22Rv1 (cell line): ENCODE data around the gene SUPT3H.

Source experiments
- ZFX ChIP-seq: fragments of 450-650 bp; IDR thresholded peaks from 2 replicates; pipeline ENCODE4 v1.6.1; 2017; ENCODE audit warnings: antibody characterized with exemption, borderline replicate concordance
- TF ChIP-seq, protein P1 (sequence below): fragments of 450-650 bp; IDR thresholded peaks from 2 replicates; pipeline ENCODE4 v1.5.1; 2017; ENCODE audit warnings: mild to moderate bottlenecking

DNA sequence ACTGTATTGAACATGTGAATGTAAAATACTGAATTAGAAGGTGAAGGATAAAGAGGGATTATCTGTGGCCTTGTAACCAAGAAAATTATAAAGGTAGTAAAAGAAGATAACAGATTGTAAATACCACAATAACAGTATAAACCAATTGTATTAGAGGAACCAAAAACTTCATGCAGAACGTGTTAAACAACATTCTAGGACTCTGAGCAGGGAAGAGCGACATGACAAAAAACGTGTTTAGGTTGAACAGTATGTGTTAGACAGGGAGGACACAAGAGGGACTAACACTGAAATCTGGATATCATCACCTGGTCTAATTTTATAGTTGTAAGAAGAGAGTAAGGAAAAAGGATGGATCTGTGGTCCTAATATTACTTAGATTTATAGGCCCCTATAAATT is 308.6 kb downstream of the SUPT3H start:
- TF ChIP-seq, protein P1, sequence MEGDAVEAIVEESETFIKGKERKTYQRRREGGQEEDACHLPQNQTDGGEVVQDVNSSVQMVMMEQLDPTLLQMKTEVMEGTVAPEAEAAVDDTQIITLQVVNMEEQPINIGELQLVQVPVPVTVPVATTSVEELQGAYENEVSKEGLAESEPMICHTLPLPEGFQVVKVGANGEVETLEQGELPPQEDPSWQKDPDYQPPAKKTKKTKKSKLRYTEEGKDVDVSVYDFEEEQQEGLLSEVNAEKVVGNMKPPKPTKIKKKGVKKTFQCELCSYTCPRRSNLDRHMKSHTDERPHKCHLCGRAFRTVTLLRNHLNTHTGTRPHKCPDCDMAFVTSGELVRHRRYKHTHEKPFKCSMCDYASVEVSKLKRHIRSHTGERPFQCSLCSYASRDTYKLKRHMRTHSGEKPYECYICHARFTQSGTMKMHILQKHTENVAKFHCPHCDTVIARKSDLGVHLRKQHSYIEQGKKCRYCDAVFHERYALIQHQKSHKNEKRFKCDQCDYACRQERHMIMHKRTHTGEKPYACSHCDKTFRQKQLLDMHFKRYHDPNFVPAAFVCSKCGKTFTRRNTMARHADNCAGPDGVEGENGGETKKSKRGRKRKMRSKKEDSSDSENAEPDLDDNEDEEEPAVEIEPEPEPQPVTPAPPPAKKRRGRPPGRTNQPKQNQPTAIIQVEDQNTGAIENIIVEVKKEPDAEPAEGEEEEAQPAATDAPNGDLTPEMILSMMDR = no peak
- TF ChIP-seq ZFX = no peak
